Smooth muscle cell of the umbilical artery (primary cell): Measurements from ENCODE around the gene SP6. TPM values are rescaled to one million over a fixed set of nuclear protein-coding genes. Genes with fewer than 3 reads are reported as not detected.

ENCODE experiments used
- total RNA-seq: library from RNA; depleted of rRNA; stranded (reverse); fragments of >200 nt; gene quantifications from 2 replicates; pipeline ENCODE4 v1.2.3, GENCODE V29; 2014

Gene SP6
- 0.09 and 0.30 TPM in 2 replicates for total RNA-seq

GRCh38 chr17:47850692-47851573 lies at the start of gene SP6:
Gene SP6, minus strand, starts transcription at chr17:47851163. Its CDS starts 2,734 bp downstream, at chr17:47848429.

GRCh38 chr17:47895856-47896671 lies 45.1 kb upstream of the SP6 start, which contains the start of gene SP2:
Gene SP2, plus strand, starts transcription at chr17:47896236. Its CDS starts 51 bp downstream, at chr17:47896287.

GRCh38 chr17:47840742-47841487 lies 10.0 kb downstream of the SP6 start, which contains the start of gene SCRN2:
Gene SCRN2, minus strand, starts transcription at chr17:47841273. Its CDS starts 430 bp downstream, at chr17:47840843.

GRCh38 chr17:47831003-47831933 lies 19.7 kb downstream of the SP6 start, which contains the start of the genes LRRC46 and MRPL10:
Gene LRRC46, plus strand, starts transcription at chr17:47831670. Its CDS starts 320 bp downstream, at chr17:47831990.
Gene MRPL10, minus strand, starts transcription at chr17:47831541. Its CDS starts 30 bp downstream, at chr17:47831511.

GRCh38 chr17:47821424-47822391 lies 29.3 kb downstream of the SP6 start, which contains the start of gene OSBPL7:
Gene OSBPL7, minus strand, starts transcription at chr17:47821794. Its CDS starts 1,516 bp downstream, at chr17:47820278.

Other genes with a start within 250 kb of the SP6 start
- gene KPNB1, start 201.2 kb downstream of the SP6 start, total RNA-seq: 369 and 570 TPM in 2 replicates
- gene TBKBP1, start 157.0 kb downstream of the SP6 start, total RNA-seq: 6.2 and 9.6 TPM in 2 replicates
- not detected in 2 replicates for gene TBX21, start 117.9 kb downstream of the SP6 start, total RNA-seq
- 9.5 and 14.5 TPM in 2 replicates for gene OSBPL7, start 29.4 kb downstream of the SP6 start, total RNA-seq
- gene MRPL10, start 19.6 kb downstream of the SP6 start, total RNA-seq: 10.4 and 19.5 TPM in 2 replicates
- gene LRRC46, start 19.5 kb downstream of the SP6 start, total RNA-seq: 0.09 TPM in 1 of 2 replicates, not detected in the other
- gene SCRN2, start 9.9 kb downstream of the SP6 start, total RNA-seq: 32.2 and 52.6 TPM in 2 replicates
- gene SP2, start 45.1 kb upstream of the SP6 start, total RNA-seq: 0.89 and 1.4 TPM in 2 replicates
- gene PNPO, start 90.4 kb upstream of the SP6 start, total RNA-seq: 35.0 and 39.2 TPM in 2 replicates
- not detected in 2 replicates for gene PRR15L, start 106.7 kb upstream of the SP6 start, total RNA-seq
- 71.8 and 86.1 TPM in 2 replicates for gene CDK5RAP3, start 120.0 kb upstream of the SP6 start, total RNA-seq
- gene COPZ2, start 186.6 kb upstream of the SP6 start, total RNA-seq: 33.1 and 95.3 TPM in 2 replicates
- gene NFE2L1, start 197.2 kb upstream of the SP6 start, total RNA-seq: 233 and 532 TPM in 2 replicates